Loucy (cell line): Measurements from ENCODE around the gene USP47.

ENCODE experiments used
- EZH2phosphoT487 ChIP-seq: fragments of 200-600 bp; IDR thresholded peaks from 2 replicates; pipeline ENCODE4 v1.6.1; 2018; ENCODE audit warnings: antibody characterized with exemption, mild to moderate bottlenecking, moderate library complexity, borderline replicate concordance
- TF ChIP-seq, protein P1 (sequence below): fragments of 200-600 bp; sonication (generic); conservative IDR thresholded peaks from 2 replicates; pipeline ENCODE4 v1.5.1; 2014; ENCODE audit warnings: mild to moderate bottlenecking, antibody characterized with exemption, low read length

DNA sequence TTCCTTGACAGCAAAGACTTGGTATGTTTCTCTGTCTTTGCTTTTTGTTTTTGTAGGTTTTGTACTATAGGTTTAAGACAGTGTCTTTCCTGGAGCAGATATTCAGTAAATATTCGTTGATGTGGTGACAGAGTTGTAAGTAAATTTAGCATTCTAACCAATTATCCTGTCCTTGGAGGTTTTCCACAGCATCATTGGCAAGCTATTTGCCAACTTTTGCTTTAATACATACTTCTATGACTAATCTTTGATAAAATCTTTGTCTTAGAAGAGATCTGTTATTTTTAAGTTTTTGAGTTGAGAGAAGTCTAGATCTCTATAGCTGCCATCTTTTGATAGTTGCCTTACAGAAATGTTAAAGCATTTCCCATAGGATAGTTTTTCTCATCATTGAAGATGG, 3.8 kb downstream of the USP47 start:
- TF ChIP-seq, protein P1, sequence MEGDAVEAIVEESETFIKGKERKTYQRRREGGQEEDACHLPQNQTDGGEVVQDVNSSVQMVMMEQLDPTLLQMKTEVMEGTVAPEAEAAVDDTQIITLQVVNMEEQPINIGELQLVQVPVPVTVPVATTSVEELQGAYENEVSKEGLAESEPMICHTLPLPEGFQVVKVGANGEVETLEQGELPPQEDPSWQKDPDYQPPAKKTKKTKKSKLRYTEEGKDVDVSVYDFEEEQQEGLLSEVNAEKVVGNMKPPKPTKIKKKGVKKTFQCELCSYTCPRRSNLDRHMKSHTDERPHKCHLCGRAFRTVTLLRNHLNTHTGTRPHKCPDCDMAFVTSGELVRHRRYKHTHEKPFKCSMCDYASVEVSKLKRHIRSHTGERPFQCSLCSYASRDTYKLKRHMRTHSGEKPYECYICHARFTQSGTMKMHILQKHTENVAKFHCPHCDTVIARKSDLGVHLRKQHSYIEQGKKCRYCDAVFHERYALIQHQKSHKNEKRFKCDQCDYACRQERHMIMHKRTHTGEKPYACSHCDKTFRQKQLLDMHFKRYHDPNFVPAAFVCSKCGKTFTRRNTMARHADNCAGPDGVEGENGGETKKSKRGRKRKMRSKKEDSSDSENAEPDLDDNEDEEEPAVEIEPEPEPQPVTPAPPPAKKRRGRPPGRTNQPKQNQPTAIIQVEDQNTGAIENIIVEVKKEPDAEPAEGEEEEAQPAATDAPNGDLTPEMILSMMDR: no peak
- TF ChIP-seq EZH2phosphoT487: no peak
